HEK293 (cell line): ENCODE measurements around the gene SLC35C1.

ENCODE experiments used
- CTCF ChIA-PET: fragments of 350-600 bp; formaldehyde crosslinking; extraction: SDS; loops from one replicate; lab custom pipeline; 2021; ENCODE audit warnings: antibody characterized with exemption; lab: Yijun Ruan, JAX
- POLR2A ChIA-PET: fragments of 300-600 bp; formaldehyde crosslinking; extraction: SDS; loops from one replicate; lab custom pipeline; 2020; ENCODE audit warnings: antibody characterized with exemption, inconsistent platforms; lab: Yijun Ruan, JAX
- H3K27ac ChIP-seq: fragments of 200-500 bp; sonication (Bioruptor generic); 2 replicates; pipeline ENCODE4 v1.5.1; 2014; ENCODE audit warnings: low read depth, low read length, control low read depth, inconsistent platforms; ENCODE audit errors: extremely low read depth
- H3K36me3 ChIP-seq, 2 experiments: fragments of 200-500 bp in 1 of 2; sonication (Bioruptor generic) in 1 of 2; 1 replicate in 1 of 2; 2 replicates in 1 of 2; pipeline ENCODE4 v1.5.1; 2014 to 2017; ENCODE audit warnings: inconsistent platforms in 2 of 2, low read length in 2 of 2; ENCODE audit not compliant: control insufficient read depth in 2 of 2, insufficient read depth in 1 of 2
- H3K4me1 ChIP-seq: fragments of 200-500 bp; sonication (Bioruptor generic); 2 replicates; pipeline ENCODE4 v1.5.1; 2014; ENCODE audit warnings: mild to moderate bottlenecking, low read length, inconsistent platforms; ENCODE audit not compliant: control insufficient read depth, insufficient read depth
- H3K4me3 ChIP-seq: 2 replicates; pipeline ENCODE4 v1.5.1; 2011; ENCODE audit warnings: low read depth, mild to moderate bottlenecking, control low read depth, low read length, moderate library complexity
- H3K9me3 ChIP-seq: fragments of 200-500 bp; sonication (Bioruptor generic); 2 replicates; pipeline ENCODE4 v1.5.1; 2014; ENCODE audit warnings: low read depth, low read length, inconsistent platforms; ENCODE audit not compliant: control insufficient read depth, insufficient read depth
- KLF1 ChIP-seq: fragments of 450-650 bp; formaldehyde crosslinking; IDR thresholded peaks from 2 replicates; pipeline ENCODE4 v1.5.1; 2016; ENCODE audit warnings: missing biosample characterization, missing genetic modification characterization
- PRDM1 ChIP-seq: fragments of 450-650 bp; formaldehyde crosslinking; IDR thresholded peaks from 2 replicates; pipeline ENCODE4; 2016; ENCODE audit warnings: missing biosample characterization, missing genetic modification characterization
- RBAK ChIP-seq: fragments of 450-650 bp; formaldehyde crosslinking; IDR thresholded peaks from 2 replicates; pipeline ENCODE4 v1.5.1; 2016; ENCODE audit warnings: missing biosample characterization, missing genetic modification characterization
- ZNF138 ChIP-seq: fragments of 450-650 bp; formaldehyde crosslinking; IDR thresholded peaks from 2 replicates; pipeline ENCODE4 v1.5.1; 2016; ENCODE audit warnings: missing biosample characterization, missing genetic modification characterization, borderline replicate concordance
- ZNF184 ChIP-seq: fragments of 450-650 bp; IDR thresholded peaks from 2 replicates; pipeline ENCODE4 v1.5.1; 2018; ENCODE audit warnings: missing biosample characterization, mild to moderate bottlenecking, missing genetic modification characterization
- ZNF366 ChIP-seq: fragments of 450-650 bp; formaldehyde crosslinking; conservative IDR thresholded peaks from 2 replicates; pipeline ENCODE4 v1.5.1; 2016; ENCODE audit warnings: missing biosample characterization, missing genetic modification characterization
- ZNF514 ChIP-seq: fragments of 450-650 bp; formaldehyde crosslinking; IDR thresholded peaks from 2 replicates; pipeline ENCODE4 v1.5.1; 2016; ENCODE audit warnings: missing biosample characterization, missing genetic modification characterization
- ZNF530 ChIP-seq: fragments of 450-650 bp; formaldehyde crosslinking; IDR thresholded peaks from 2 replicates; pipeline ENCODE4 v1.5.1; 2016; ENCODE audit warnings: low read depth, missing biosample characterization, missing genetic modification characterization
- ZNF621 ChIP-seq: fragments of 450-650 bp; formaldehyde crosslinking; IDR thresholded peaks from 2 replicates; pipeline ENCODE4 v1.5.1; 2017; ENCODE audit warnings: missing biosample characterization, missing genetic modification characterization
- ZNF776 ChIP-seq: fragments of 450-650 bp; formaldehyde crosslinking; IDR thresholded peaks from 2 replicates; pipeline ENCODE4 v1.5.0; 2017; ENCODE audit warnings: missing biosample characterization, missing genetic modification characterization, borderline replicate concordance
- ZSCAN30 ChIP-seq: fragments of 450-650 bp; IDR thresholded peaks from 2 replicates; pipeline ENCODE4 v1.5.1; 2018; ENCODE audit warnings: missing biosample characterization, mild to moderate bottlenecking, missing genetic modification characterization, moderate library complexity
- TF ChIP-seq, protein P1 (sequence below): fragments of 450-650 bp; formaldehyde crosslinking; IDR thresholded peaks from 2 replicates; pipeline ENCODE4 v1.5.1; 2016; ENCODE audit warnings: missing biosample characterization, missing genetic modification characterization
- TF ChIP-seq, protein P2 (sequence below): fragments of 450-650 bp; formaldehyde crosslinking; conservative IDR thresholded peaks from 2 replicates; pipeline ENCODE4 v1.5.1; 2016; ENCODE audit warnings: low read depth, missing biosample characterization, missing genetic modification characterization
- TF ChIP-seq, protein P3 (sequence below): fragments of 450-650 bp; formaldehyde crosslinking; IDR thresholded peaks from 2 replicates; pipeline ENCODE4 v1.5.1; 2016; ENCODE audit warnings: missing biosample characterization, missing genetic modification characterization
- TF ChIP-seq, protein P4 (sequence below): fragments of 450-650 bp; formaldehyde crosslinking; IDR thresholded peaks from 2 replicates; pipeline ENCODE4 v1.5.1; 2016; ENCODE audit warnings: missing biosample characterization, missing genetic modification characterization

SLC35C1 gene

DNA sequence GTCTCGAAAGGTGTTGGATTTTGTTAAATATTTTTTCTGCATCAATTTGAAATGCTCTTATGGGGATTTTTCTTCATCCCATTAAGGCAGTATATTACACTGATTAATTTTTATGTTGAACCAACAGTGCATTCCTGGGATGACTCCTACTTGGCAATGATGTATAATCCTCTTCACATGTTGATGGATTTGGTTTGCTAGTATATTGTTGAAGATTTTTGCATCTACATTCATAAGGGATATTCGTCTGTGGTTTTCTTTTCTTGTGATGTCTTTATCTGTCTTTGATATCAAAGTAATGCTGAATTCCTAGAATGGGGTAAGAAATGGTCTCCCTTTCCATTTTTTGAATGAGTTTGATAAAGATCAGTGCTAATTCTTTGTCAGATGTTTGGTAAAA is 18.7 kb upstream of the SLC35C1 start:
- POLR2A ChIA-PET: no interaction called here
- Histone ChIP-seq H3K9me3 (no peaks in the 10 kb centered on the region), H3K4me3 (no peak overlapping the region), H3K27ac (no peak overlapping the region), H3K36me3 (no peaks in the 10 kb centered on the region), H3K4me1 (no peaks in the 10 kb centered on the region)
- TF ChIP-seq, protein P1, sequence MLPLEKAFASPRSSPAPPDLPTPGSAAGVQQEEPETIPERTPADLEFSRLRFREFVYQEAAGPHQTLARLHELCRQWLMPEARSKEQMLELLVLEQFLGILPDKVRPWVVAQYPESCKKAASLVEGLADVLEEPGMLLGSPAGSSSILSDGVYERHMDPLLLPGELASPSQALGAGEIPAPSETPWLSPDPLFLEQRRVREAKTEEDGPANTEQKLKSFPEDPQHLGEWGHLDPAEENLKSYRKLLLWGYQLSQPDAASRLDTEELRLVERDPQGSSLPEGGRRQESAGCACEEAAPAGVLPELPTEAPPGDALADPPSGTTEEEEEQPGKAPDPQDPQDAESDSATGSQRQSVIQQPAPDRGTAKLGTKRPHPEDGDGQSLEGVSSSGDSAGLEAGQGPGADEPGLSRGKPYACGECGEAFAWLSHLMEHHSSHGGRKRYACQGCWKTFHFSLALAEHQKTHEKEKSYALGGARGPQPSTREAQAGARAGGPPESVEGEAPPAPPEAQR (tag by site-specific recombination): no peak
- TF ChIP-seq RBAK (tag by site-specific recombination) (no peak), KLF1 (tag by site-specific recombination) (no peak), ZNF366 (tag by site-specific recombination) (no peak), ZNF514 (tag by site-specific recombination) (no peak), ZNF138 (tag by site-specific recombination) (no peak), ZNF621 (tag by site-specific recombination) (no peak), PRDM1 (tag by site-specific recombination) (no peak), ZNF530 (tag by site-specific recombination) (no peak)
- TF ChIP-seq, protein P2, sequence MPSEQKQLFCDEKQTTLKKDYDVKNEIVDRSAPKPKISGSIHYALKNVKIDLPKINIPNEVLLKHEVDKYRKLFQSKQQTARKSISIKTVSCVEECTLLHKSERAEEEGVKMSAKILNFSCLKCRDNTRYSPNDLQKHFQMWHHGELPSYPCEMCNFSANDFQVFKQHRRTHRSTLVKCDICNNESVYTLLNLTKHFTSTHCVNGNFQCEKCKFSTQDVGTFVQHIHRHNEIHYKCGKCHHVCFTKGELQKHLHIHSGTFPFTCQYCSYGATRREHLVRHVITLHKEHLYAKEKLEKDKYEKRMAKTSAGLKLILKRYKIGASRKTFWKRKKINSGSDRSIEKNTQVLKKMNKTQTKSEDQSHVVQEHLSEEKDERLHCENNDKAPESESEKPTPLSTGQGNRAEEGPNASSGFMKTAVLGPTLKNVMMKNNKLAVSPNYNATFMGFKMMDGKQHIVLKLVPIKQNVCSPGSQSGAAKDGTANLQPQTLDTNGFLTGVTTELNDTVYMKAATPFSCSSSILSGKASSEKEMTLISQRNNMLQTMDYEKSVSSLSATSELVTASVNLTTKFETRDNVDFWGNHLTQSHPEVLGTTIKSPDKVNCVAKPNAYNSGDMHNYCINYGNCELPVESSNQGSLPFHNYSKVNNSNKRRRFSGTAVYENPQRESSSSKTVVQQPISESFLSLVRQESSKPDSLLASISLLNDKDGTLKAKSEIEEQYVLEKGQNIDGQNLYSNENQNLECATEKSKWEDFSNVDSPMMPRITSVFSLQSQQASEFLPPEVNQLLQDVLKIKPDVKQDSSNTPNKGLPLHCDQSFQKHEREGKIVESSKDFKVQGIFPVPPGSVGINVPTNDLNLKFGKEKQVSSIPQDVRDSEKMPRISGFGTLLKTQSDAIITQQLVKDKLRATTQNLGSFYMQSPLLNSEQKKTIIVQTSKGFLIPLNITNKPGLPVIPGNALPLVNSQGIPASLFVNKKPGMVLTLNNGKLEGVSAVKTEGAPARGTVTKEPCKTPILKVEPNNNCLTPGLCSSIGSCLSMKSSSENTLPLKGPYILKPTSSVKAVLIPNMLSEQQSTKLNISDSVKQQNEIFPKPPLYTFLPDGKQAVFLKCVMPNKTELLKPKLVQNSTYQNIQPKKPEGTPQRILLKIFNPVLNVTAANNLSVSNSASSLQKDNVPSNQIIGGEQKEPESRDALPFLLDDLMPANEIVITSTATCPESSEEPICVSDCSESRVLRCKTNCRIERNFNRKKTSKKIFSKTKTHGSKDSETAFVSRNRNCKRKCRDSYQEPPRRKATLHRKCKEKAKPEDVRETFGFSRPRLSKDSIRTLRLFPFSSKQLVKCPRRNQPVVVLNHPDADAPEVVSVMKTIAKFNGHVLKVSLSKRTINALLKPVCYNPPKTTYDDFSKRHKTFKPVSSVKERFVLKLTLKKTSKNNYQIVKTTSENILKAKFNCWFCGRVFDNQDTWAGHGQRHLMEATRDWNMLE (tag by site-specific recombination): no peak
- CTCF ChIA-PET: interaction anchor here (1.5 kb wide), 1 partner anchor 15 kb away, joined by 10 read pairs; no protein-coding TSS in a partner anchor

DNA sequence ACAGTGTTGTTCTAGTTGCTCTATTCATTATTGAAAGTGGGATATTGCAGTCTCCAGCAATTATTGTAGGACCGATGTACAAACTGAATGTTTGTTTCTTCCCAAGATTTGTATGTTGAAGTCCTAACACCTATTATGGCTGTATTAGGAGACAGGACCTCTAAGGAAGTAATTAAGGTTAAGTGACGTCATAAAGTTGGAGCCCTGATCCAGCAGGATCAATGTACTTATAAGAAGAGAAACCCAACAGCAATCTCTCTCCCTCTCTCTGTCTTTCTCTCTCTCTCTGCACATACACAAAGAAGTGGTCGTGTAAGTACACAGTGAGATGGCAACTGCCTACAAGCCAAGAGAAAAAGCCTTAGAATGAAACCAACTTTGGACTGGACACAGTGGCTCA is 16.1 kb upstream of the SLC35C1 start:
- Histone ChIP-seq H3K9me3 (no peaks in the 10 kb centered on the region), H3K4me3 (no peak overlapping the region), H3K27ac (no peak overlapping the region), H3K36me3 (no peaks in the 10 kb centered on the region), H3K4me1 (no peaks in the 10 kb centered on the region)
- ChIA-PET CTCF (no interaction called here), POLR2A (no interaction called here)
- TF ChIP-seq, protein P3, sequence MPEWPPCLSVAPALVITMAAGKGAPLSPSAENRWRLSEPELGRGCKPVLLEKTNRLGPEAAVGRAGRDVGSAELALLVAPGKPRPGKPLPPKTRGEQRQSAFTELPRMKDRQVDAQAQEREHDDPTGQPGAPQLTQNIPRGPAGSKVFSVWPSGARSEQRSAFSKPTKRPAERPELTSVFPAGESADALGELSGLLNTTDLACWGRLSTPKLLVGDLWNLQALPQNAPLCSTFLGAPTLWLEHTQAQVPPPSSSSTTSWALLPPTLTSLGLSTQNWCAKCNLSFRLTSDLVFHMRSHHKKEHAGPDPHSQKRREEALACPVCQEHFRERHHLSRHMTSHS (tag by site-specific recombination): no peak
- TF ChIP-seq ZNF366 (tag by site-specific recombination): no peak
- TF ChIP-seq, protein P4, sequence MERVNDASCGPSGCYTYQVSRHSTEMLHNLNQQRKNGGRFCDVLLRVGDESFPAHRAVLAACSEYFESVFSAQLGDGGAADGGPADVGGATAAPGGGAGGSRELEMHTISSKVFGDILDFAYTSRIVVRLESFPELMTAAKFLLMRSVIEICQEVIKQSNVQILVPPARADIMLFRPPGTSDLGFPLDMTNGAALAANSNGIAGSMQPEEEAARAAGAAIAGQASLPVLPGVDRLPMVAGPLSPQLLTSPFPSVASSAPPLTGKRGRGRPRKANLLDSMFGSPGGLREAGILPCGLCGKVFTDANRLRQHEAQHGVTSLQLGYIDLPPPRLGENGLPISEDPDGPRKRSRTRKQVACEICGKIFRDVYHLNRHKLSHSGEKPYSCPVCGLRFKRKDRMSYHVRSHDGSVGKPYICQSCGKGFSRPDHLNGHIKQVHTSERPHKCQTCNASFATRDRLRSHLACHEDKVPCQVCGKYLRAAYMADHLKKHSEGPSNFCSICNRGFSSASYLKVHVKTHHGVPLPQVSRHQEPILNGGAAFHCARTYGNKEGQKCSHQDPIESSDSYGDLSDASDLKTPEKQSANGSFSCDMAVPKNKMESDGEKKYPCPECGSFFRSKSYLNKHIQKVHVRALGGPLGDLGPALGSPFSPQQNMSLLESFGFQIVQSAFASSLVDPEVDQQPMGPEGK (tag by site-specific recombination): no peak
- TF ChIP-seq ZNF776 (tag by site-specific recombination): no peak
- no peak for TF ChIP-seq ZSCAN30 (tag by site-specific recombination)
- TF ChIP-seq ZNF184 (tag by site-specific recombination): no peak
